Upper lobe of left lung (tissue), 4 donors: ENCODE measurements around the gene BRK1.

ENCODE experiments used
- CTCF ChIP-seq, 6 experiments: fragments of 450-650 bp in 4 of 6; fragments of 200-600 bp in 2 of 6; sonication (generic) in 2 of 6; IDR thresholded peaks; one replicate each; pipeline ENCODE4 v1.5.1; 2016 to 2019; ENCODE audit warnings: antibody characterized with exemption in 6 of 6
- EP300 ChIP-seq, 4 donors: sonication (generic); formaldehyde crosslinking; IDR thresholded peaks; one replicate each; pipeline ENCODE4 v1.5.1; 2017; ENCODE audit warnings: antibody characterized with exemption in 4 of 4, control low read depth in 2 of 4
- POLR2A ChIP-seq, 4 donors: fragments of 450-650 bp; IDR thresholded peaks; one replicate each; pipeline ENCODE4 v1.5.1; 2016 to 2017; ENCODE audit warnings: antibody characterized with exemption in 4 of 4, mild to moderate bottlenecking in 2 of 4
- POLR2AphosphoS5 ChIP-seq, 2 donors: sonication (generic); formaldehyde crosslinking; IDR thresholded peaks; one replicate each; pipeline ENCODE4 v1.5.1; 2017; ENCODE audit warnings: antibody characterized with exemption in 2 of 2

DNA sequence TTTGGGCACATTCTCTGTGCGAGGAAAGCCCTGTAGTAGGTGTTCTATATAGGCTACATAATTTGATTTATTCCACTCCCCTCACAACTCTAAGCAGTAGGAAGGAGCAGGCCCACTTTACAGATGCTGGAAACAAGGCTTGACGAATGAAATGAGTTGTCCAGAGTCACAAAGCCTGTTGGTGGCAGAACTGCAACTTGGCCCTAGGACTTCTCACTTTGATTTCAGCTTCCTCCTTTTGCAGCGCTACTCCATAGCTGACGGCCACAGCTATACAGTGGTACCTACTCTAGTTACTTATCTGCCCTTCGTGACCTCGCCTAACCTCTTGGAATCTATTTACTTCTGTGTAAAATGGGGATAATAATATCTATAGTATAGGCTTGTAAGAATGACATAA lies 46.7 kb downstream of the BRK1 start:
- TF ChIP-seq CTCF (IDR thresholded peaks at IDR 0.05), result no peak
- no peak for TF ChIP-seq POLR2A (IDR thresholded peaks at IDR 0.05)
- no peak for TF ChIP-seq POLR2AphosphoS5 (IDR thresholded peaks at IDR 0.05)
- no peak for TF ChIP-seq EP300 (IDR thresholded peaks at IDR 0.05)
